ENCODE measurements around the gene ADAMTS3.

The ADAMTS3 gene

DNA sequence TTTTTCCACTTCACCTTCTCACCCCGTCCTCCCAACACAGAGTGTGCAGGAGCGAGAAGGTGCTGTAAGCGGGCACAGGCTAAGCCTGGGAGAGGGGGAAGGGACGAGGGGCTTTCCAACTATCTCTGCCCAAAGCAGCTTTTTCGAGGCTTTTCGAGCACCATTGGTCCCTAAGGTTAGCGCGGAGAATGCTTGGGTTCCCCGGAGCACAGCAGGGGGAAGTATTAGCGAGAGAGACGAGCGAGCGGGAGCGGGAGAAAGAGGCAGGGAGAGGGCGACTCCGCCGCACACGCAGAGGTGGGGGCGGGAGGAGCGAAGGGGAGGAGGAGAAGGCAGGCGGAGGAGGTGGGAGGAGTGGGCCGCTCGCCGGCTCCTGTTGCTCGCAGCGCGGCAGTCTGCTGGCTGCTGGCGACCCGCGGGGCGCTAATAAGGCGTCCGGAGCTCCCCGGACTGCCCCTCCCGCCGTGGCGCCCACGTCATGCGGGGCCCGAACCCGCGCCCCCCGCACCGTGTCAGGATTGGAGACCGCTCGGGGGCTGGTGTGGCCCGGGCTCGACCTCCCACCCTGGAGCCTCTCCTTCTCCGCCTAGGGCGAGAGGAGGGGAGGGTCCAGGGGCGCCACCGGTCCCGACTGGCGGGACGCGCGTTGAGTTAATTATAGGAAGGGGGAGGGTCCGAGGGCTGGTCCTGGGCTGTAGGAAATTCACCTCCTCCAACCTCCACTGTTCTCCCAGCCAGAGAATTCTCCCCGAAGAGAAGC is at the start of gene ADAMTS3:
Gene ADAMTS3, minus strand, starts transcription at position 263 of the 760 bp plus-strand sequence. CDS start 459 bp downstream, outside the sequence.
- H3K4me3 ChIP-seq (ENCODE audit: low read depth, low read length) = peak within 1 kb of the TSS; percentile 52
- DNase-seq (ENCODE audit: low read depth) = no peak
- TF ChIP-seq, protein P1, sequence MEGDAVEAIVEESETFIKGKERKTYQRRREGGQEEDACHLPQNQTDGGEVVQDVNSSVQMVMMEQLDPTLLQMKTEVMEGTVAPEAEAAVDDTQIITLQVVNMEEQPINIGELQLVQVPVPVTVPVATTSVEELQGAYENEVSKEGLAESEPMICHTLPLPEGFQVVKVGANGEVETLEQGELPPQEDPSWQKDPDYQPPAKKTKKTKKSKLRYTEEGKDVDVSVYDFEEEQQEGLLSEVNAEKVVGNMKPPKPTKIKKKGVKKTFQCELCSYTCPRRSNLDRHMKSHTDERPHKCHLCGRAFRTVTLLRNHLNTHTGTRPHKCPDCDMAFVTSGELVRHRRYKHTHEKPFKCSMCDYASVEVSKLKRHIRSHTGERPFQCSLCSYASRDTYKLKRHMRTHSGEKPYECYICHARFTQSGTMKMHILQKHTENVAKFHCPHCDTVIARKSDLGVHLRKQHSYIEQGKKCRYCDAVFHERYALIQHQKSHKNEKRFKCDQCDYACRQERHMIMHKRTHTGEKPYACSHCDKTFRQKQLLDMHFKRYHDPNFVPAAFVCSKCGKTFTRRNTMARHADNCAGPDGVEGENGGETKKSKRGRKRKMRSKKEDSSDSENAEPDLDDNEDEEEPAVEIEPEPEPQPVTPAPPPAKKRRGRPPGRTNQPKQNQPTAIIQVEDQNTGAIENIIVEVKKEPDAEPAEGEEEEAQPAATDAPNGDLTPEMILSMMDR (IDR thresholded peaks at IDR 0.05; ENCODE audit: control insufficient read depth, extremely low read depth, insufficient read depth) = no peak

DNA sequence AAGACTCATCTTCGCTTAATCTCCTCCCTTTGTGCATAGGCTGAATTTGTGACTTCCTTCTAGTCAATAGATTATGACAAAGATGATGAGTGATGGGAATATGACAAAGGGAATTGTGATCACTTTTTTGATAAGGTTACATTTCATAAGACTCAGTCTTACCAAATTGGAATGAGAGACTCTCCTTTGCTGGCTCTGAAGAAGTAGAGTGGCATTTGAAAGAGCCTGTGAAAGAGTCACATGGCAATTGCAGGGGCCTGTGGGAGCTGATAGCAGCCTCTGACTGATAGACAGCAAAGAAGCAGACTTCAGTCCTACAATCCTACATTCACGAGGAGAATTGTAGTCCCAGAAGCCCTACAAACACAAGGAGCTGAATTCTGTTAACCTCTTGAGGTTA is 44.9 kb upstream of the ADAMTS3 start:
- DNase-seq (ENCODE audit: low read depth) = no peak
- H3K4me3 ChIP-seq (ENCODE audit: low read depth, low read length) = no peak overlapping the region
- TF ChIP-seq, protein P1 (IDR thresholded peaks at IDR 0.05; ENCODE audit: control insufficient read depth, extremely low read depth, insufficient read depth) = no peak

DNA sequence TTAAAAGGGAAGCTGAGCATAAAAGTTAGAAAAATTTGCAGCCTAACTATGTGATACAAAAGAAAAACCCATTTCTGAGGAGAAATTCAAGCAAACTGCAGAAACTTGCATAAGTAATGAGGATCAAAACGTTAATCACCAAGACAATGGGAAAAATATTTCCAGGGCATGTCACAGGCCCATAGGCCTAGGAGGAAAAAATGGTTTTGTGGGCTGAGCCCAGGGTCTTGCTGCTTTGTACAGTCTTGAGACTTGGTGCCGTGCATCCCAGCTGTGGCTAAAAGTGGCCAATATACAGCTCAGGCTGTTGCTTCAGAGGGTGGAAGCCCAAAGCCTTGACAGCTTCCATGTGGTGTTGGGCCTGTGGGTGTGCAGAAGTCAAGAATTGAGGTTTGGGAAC is 37.7 kb upstream of the ADAMTS3 start:
- TF ChIP-seq, protein P1 (IDR thresholded peaks at IDR 0.05; ENCODE audit: control insufficient read depth, extremely low read depth, insufficient read depth) = no peak
- DNase-seq (ENCODE audit: low read depth) = no peak
- H3K4me3 ChIP-seq (ENCODE audit: low read depth, low read length) = no peak overlapping the region

DNA sequence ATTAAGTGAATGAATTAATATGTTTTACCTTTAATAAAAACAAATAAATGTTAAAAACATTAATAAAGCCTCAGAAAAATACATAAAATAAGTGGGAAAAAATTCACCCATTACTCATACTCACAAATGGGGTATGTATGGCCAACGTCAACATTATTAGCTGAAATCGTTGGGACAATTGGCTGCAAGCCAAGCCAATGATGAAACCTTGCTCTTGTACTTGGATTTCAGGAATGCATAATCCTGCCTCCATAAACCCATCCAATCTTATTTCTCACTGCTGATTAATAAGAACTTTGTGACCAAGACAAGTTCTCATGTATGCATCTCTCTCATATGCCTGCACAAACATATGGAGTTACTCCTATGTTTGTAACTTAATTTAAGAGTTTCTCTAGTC is 35.3 kb upstream of the ADAMTS3 start:
- no peak for DNase-seq (ENCODE audit: low read depth)
- TF ChIP-seq, protein P1 (IDR thresholded peaks at IDR 0.05; ENCODE audit: control insufficient read depth, extremely low read depth, insufficient read depth) = no peak

DNA sequence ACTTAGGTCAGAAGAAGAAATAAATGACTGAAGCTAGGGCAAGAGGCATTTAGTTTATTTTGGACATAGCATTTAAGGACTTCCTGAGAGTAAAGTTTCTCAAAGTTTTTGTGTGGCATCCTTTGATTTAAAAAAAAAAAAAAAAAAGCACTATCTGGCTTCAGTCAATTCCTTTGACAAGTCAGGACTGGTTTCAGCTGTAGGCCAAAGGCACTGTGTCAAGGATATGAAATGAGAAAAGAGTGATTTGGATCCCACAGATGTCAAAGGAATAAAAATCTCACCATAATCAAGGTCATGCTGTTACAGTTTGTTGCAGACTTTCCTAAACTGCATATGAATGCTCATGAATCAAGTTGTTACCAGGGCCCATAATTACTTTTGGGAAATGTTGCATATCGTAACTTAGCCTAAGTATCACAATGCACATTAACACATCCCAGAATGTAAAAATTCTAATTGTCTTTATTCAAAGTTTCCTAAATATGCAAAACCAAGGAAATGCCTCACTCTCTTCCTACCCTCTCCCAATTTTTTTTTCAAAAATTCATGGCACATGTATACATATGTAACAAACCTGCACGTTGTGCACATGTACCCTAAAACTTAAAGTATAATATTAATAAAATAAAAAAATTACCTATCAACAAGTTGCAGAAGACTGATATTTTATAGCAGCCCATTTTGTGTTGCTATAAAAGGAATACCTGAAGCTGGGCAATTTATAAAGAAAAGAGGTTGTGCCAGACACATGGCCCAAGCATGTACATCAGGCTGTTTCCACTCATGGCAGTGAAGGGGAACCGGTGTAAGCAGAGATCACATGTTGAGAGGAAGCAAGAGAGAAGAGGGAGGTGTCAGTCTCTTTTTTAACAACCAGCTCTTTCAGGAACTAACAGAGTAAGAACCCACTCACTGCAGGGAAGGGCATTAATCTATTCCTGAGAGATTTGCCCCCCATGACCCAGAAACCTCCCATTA is 33.7 kb upstream of the ADAMTS3 start:
- no peak overlapping the region for H3K4me3 ChIP-seq (ENCODE audit: low read depth, low read length)
- DNase-seq (ENCODE audit: low read depth) = no peak
- TF ChIP-seq, protein P1 (IDR thresholded peaks at IDR 0.05; ENCODE audit: control insufficient read depth, extremely low read depth, insufficient read depth) = no peak

More for the DNA sequence above, 35.3 kb upstream of the ADAMTS3 start:
- no peak overlapping the region for H3K4me3 ChIP-seq (ENCODE audit: low read depth, low read length)

DNA sequence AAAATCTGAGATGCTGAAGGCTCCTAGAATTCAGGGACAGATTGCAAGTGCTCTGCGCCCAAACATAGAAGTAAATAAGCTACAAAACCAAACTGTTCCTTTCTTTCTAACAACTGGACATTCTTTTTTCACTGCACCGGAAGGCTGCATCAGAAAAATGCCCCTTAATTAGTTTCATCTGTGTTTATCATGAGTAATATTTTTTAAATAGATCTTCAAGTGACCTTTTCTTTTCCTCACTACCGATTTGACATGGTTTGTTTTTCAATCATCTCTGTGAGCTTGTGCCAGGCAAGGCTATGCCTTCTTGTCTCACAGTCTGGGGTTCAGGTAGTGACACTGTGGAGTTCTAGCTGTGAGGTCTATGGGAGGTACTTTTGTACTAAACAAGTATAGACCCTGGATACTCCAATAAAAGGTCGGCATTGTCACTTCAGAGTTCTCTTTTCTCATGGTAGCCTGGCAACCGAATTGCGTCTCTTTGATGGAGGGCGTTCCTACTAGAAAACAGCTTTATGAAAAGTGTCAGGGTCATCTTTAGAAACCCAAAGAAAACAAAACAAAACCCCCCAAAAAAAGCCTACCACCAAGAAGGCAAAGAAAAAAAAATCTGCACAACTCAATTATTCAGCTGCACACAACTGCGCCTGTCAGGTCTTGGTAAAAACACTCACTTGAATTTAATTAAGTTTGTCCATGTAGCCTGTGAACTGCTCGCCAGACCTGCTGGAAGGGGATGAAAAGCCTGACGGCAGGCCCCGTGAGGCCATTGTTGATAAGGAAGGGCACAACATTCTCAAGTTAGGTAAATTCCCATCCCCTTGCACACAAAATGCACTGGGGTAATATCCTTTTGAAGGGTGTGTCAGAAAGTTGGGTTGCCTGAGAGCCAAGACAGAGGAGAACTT is 22.8 kb upstream of the ADAMTS3 start:
- DNase-seq (ENCODE audit: low read depth) = no peak
- TF ChIP-seq, protein P1 (IDR thresholded peaks at IDR 0.05; ENCODE audit: control insufficient read depth, extremely low read depth, insufficient read depth) = no peak
- H3K4me3 ChIP-seq (ENCODE audit: low read depth, low read length) = no peak overlapping the region

All from LNCaP clone FGC (cell line).